Measurements from ENCODE around the gene USH2A.

The USH2A gene

DNA sequence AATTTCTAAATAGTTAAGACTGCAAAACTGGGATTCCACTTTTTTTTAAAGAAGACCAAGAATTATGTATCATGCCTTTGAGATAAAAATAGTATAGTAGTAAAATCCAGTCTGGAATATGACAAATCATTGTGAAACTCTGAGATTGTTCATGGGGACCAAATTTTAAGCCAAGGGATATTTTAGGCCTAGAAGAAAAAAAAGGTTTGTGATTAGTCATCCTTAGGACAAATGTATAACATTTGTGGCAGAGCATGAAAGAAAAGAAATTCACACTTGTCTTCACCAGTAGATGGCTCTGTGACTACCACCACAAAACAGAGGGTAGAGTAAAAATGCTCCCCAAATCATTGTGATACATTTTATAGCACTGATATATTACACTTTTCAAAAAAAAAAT lies 630.1 kb downstream of the USH2A start:
- DNase-seq (ENCODE audit: low spot score), result no peak

DNA sequence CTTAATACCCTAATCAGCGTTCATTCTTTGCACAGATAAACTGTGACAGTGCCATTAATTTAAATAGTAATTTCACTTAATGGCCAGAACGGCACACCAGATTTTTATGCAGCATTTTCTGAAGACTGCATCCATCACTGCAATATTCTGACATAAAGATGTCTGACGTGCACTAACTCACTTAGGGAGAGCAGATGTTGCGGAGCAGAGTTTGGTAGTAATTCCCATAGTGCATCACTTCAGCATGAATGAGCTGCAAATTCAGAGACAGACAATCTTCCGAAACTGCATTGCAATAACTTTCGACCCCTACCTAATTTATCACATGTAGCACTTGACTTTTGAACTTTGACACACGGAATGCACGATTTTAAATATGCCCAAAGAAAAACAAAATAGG lies 630.8 kb downstream of the USH2A start:
- no peak for DNase-seq (ENCODE audit: low spot score)

DNA sequence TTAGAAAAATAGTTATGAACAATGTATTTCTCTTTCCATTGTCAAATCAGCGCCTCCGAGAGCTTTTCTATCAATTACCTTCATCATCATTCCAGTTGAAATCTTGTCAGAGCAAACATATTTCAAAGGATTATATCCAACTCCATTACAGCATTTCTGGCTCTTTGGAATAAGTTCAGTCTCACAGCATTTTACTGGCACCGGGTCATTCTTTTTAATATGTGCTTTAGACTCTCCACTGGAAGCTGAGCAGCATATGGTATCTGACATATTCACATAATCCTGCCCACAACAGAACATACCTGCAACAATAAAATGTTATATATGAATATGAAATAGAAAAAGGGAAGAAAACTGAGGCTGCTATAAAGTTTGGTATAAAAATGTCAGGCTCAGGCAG lies 633.3 kb downstream of the USH2A start:
- no peak for DNase-seq (ENCODE audit: low spot score)

DNA sequence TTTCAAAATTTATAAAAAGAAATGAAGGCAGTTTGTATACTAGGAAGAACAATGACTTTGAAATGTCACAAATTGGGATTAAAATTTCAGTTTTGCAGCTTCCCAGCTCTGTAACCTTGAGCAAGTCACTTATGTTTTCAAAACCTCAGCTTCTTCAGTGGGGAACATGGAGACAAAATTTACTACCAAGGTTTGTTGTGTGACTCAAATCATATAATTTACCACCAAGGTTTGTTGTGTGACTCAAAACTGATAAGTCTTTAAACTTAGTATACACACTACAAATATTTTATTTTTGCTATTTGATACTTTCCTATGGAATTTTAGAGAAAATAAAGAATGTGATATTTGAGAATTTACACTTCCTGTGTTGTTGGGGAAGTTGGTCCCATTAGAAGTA lies 636.3 kb downstream of the USH2A start:
- DNase-seq (ENCODE audit: low spot score), result no peak

DNA sequence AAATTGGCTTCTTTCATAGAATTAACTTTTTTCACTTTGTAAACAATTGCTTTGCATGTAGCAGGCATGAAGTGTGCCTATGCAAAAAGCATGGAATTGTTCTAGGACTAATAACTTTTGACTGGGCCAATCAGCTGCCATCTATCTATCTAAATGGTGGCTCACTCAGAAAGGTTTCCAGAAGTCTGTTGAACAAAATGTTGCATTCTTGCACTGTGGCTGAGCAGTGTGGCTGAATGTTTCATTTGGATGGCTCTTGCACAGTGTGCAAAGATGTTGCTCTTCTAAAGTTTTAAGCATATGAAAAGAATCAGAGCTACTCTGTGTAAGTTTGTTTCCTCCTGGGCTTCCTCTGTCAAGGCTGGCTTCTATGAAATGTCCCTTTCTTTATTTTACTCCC lies 642.6 kb downstream of the USH2A start:
- no peak for DNase-seq (ENCODE audit: low spot score)

DNA sequence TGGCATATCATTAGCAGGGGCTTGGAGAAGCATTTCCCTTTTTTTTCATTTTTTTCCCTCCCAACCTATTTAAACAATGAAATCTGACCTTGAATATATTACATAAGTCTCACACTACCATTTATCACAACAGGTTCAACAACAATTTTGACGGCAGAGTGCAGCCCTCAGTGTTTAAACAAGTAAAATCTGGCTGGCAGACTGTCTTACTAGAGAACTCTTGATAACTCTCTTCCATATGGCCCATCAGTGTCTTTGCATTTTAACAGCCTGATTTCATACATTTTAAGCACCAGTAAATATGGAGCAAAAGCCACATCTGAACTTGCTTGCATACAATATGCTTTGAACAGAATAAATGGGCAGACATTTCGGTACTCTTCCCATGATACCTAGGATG lies 643.1 kb downstream of the USH2A start:
- no peak for DNase-seq (ENCODE audit: low spot score)

DNA sequence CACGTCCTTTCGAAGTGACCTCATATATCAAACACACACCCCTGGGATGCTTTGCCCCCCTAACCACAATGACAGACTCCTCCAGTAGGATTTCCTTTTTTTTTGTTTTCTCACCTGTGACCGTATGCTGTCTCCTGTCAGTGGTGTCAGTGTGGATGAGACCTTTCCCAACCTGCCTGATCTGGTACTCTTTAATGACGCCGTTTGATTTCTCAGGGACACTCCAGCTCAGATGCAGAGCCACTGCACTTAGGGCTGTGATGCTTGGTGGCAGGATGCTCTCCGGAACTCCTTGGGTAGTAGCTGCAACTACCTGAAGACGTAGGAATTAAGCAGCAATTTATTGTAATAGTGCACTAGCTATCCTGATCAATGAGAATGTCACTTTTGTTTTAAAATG lies 643.5 kb downstream of the USH2A start:
- DNase-seq (ENCODE audit: low spot score), result no peak

DNA sequence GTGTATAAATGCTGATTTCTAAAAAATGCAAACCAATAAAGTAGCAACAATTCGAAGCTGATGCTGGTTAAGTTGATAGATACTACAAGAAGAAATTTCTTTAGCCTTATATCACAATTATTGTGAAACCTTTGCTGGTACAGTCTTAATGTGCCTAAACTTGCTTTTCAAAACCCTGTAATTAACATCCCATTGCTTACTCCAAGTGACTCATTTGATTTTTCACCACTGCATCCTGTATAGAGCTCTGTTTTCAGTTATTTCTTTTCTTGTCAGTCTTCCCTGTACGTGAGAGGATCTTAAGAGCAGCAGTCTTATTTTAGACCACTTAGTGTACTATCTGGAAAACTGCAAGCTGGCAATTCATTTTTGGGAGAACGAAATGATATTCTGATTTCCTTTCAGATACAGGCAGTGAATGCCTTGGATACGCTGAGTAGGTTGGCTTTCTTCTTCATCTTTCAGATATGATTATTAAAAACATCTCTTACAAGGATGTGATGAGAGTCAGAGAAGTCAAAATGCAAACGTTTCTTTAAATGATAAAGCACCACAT lies 645.8 kb downstream of the USH2A start:
- no peak for DNase-seq (ENCODE audit: low spot score)

DNA sequence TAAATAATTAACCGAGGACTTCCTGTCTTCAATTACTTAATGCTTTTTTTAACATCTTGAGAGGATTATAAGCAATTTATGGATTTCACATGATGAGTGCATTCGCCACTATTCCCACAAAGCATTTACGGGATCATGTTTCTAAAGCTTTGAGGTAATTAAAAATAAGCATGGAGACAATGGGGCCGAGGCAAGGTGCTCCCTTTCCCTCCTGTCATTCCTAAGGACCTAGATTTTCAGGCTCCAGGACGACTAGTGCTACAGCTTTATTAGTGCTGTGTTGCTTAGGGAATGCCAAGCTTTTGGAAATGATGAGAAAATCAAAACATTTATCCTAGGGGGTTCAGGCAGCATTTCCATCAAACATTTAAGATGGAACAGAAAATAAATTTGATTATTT lies 646.9 kb downstream of the USH2A start:
- DNase-seq (ENCODE audit: low spot score), result no peak

DNA sequence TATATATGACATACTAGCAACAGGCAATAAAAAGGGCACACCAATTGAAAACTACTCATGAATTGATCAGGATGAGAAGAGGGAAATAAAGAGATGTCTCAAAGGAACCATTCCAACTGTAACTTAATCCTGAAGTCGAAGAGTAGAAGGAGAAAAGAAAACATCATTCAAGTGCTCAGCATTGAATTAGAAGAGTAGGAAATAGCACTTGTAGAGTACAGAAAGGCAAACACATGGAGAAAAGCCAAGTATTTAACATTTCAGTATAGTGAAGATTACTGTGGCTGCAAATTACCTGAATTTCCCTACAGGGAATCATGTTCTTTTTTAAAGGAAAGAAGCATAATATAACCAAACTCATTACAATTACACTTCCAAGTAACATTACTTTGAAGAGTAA lies 651.1 kb downstream of the USH2A start:
- DNase-seq (ENCODE audit: low spot score), result no peak

DNA sequence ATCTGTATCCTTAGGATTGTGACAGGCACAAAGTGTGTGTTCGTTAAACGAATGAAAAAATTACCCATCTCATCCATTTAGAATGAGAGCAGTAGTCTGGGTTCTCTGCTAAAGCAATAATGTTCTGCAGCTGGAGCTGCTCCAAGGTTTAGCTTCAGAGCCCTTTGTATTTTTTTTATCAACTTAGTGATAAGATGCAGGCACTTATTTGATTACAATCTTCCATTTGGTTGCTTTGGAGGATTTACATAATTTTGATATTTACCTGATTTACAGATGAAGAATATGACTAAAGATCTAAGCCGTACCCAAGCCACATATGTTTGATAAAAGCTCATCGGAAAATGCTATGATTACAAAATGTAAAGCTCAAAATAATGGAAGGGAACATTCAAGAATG lies 654.9 kb downstream of the USH2A start:
- no peak for DNase-seq (ENCODE audit: low spot score)

DNA sequence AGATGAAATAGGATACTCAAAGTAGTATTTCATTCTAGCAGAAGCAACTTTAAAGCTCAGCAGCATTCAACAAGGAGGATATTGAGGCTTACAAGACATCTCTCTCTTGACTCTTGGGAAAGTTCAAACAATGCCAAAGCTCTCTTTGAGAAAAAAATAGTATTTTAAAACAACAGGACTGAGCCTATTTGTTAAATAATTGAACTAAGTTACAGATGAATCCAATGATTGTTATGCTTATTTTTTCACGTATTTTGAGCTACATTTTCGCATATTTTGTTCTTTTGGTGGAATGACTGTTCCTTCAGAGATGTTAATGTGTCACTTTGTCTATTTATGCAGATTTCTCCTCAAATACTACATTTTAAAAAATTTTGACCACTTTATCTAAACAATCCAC lies 655.5 kb downstream of the USH2A start:
- DNase-seq (ENCODE audit: low spot score), result no peak

DNA sequence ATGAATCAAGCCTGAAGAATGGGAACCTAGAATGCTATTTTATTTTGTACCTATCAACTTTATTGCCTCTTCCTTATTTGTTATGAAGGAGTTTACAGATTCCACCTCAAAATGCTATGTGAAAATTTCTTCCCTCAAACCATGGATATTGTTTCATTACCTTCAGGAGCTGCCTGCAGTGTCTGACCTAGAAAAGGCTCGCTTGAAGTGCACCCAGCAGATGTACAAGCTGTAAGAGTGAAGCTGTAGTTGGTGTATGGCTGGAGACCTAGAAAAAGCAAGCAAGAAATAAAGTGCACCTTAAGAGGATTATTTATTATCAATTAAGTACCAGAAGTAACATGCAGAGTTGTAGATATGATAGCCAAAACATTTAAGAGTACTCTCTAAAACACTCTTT lies 656.7 kb downstream of the USH2A start:
- no peak for DNase-seq (ENCODE audit: low spot score)

DNA sequence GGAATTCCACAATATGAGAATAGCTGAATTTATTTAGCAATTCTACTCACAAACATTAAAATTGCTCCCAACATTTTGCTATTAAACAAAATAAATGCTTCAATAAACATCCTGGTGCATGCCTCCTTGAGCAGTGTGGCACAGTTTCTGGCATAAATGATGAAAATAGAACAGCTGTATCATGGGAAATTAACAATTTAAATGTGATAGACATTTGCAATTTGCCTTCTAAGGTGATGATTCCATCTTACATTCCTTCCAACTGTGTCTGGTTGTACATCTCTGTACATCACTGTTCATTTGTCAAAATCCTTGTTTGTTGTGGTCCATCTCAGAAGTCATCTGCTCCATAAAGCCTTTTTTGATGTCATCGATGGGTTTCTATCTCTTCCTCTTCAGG lies 657.4 kb downstream of the USH2A start:
- DNase-seq (ENCODE audit: low spot score), result no peak

DNA sequence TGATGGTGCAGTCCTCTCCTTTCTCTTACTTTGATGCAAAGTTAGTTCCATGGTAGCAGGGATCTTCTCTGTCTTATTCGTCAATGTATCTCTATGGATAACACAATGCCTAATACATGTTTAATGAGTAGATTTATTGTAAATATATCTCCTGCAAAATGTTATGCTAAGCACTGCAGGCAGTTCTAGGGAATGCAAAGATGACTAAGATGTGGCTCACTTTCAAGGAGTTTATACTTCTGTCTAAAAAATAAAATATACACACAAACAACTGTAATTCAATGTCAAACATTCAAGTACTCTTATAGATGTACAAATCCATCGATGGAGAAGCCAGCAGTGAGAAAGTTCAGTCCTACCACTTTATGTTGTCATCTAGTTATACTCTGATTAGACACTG lies 661.8 kb downstream of the USH2A start:
- DNase-seq (ENCODE audit: low spot score), result no peak

DNA sequence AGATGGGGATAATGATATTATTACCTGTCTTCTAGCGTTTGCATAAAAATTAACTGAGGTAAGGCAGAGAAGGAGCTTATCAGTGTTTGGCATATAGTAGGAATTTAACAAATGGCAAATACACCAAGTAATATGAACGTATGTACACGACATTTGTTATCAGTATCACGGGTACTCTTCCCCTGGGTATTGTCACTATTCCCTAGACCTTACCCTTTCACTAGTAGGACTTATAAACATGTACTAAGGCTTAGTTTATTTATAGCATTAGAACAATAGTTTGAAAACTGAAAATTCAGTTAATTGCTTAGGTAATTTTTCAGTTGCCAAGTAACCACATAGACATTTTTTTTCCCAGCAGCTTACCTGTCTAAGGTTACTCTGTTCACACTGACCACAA lies 669.1 kb downstream of the USH2A start:
- DNase-seq (ENCODE audit: low spot score), result no peak

DNA sequence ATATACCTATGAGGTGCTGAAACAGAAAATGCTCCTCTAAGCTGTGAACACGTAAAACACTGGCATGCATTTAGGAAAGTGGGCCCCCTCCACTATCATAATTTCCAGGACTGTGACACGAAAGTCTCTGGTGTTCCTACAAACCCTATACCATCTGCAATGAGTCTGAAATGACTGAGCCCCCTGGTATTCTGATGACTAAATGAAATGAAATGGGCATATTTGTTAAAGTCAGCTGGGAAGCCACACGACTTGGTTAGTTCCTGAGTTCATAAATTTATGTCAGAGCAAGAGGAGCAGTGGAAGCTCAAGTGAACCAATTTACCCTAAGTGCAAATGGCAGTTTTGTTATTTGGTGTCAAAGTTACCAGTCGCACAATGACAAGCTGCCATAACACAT lies 673.8 kb downstream of the USH2A start:
- DNase-seq (ENCODE audit: low spot score), result no peak

DNA sequence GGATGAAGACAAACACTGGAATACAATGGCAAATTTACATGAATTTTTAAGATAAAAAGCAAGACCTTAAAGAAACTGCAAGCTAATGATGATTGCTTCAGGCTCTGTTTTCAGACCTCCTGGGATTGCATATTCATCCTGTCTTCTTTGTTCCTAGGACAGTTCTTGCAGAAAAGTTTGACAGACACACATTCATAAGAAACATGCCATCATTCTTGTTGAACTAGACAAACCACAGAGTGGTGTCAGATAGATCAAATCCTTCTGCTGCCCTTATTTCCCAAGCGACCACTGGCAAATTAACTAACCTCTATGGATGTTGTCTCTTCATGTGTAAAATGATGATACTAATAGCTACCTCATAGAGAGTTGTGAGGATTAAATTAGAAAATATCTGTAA lies 674.8 kb downstream of the USH2A start:
- DNase-seq (ENCODE audit: low spot score), result no peak

DNA sequence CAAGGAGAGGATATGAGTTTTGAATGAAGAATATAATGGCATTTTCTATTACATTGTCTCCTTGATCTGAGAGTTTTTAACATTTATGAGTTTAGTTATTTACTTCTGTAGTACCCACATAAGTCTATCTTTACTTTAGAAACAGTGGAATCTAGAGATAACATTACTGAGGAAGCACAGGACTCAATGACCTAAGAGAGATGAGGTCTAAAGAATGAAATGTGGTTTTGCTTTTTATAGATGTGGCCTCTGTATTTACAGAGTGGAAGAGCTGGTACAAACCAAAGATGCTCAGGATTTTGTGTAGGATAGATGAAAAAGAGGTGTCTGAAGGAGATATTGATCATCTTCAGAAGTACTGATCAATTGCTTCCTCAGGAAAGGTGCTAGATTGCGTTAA lies 678.8 kb downstream of the USH2A start:
- DNase-seq (ENCODE audit: low spot score), result no peak

DNA sequence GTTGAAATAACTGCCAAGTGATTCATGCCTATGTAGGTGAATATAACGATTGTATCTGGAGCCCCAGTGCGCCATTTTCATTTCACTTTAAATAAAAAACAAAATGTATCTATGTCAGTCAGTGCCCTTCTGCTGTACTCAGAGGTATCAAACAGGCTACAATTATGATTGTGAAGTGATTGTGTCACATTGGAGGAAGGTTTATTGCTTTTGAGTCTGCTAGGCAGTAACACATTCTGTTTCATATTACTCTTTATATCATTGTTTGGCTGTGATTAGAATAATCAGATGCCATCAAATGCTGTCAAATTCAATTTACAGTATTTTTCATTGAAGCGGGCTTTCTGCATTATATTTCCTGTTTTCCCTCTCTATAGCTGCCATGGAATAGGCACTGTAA lies 684.2 kb downstream of the USH2A start:
- no peak for DNase-seq (ENCODE audit: low spot score)

DNA sequence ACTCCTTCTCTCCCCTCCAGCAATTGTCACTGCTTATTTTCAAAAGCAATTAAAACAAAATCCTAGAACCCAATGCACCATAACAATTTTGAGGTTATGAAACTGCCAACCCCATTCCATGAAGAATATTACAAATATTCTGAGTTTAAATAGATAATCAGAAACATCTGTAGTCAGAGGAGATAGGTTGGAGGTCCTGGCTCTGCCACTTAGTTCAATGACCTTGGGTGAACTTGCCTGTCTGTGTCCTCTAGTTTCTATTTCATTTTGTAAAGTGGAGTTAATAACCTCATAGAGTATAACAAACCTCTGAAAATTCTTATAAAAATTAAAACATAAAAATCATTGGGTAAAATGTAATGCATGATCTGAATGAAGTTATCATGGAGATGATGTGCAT lies 691.5 kb downstream of the USH2A start:
- DNase-seq (ENCODE audit: low spot score), result no peak

DNA sequence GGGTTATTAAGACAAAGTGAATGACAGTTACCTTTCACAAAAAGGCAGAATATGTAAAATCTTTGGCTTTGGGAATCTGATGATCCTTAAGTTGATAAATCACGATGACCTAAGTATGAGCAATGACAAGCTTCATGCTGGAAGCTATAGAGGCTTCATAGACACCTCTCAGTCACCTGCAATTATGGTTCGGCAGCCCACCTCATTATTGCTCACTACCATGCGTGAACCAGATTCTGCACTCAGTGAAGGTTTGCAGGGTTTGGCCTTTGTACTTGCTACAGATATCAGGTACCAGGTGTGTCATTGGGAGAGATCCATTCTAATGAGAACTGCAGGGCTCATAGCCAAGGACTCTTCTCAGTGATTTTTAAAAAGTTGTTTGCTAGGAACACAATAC lies 692.6 kb downstream of the USH2A start:
- DNase-seq (ENCODE audit: low spot score), result no peak

DNA sequence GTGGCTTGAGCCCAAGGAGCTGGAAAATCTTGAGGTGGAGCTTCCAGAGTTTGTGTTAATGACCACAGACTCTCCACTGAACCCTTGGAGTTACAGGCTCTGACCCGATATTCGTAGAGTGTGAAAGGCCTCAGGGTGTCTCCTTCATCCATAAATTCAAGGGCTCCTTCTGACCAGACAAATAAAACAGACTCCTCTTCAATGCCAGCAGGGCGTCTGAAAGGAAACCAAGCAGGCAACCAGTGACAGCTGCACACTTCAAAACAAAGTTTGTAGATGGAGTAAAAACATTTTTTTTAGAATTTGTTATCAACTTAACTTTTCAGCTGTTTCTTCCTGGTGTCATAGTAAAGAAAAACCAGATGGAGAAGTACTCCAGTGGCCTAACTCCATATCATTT lies 695.1 kb downstream of the USH2A start:
- DNase-seq (ENCODE audit: low spot score), result no peak

DNA sequence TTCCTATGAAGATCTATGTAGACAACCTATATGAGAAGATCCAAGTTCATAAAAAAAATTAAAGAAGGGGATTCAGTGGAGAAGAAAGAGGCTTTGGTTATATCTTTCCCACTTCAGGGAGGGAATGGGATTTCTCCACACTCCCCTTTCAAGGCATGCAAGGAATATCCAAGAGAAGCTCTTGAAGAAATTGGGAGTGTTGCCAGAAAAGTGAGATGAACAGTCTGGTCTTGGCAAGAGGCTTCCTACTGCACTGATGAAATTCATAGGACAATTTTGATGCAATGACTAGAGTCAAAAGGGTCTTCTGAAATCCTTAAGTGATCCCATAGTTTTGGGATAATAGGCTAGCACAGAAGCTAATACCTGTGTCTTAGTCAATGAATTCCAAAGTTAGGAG lies 703.1 kb downstream of the USH2A start:
- DNase-seq (ENCODE audit: low spot score), result no peak

DNA sequence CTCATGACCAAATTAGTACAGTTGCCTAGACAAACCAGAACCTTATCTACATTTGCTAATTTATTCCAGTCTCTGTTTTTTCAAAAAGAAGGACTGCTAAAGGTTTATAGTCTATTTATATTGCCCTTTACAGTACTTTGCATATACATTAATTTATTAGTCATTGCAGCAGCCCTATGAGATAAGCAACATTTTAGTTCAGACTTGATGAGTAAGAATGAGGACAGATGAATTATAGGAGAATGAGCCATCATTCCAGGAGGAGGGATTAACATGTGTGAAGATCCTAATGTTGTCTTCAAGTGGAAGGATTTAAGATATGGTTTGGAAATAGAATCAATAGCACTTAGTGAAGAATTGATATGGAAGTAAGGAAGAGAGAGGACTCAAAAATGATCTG lies 703.7 kb downstream of the USH2A start:
- DNase-seq (ENCODE audit: low spot score), result no peak
